ENCODE data around the gene RIN3.

DNA sequence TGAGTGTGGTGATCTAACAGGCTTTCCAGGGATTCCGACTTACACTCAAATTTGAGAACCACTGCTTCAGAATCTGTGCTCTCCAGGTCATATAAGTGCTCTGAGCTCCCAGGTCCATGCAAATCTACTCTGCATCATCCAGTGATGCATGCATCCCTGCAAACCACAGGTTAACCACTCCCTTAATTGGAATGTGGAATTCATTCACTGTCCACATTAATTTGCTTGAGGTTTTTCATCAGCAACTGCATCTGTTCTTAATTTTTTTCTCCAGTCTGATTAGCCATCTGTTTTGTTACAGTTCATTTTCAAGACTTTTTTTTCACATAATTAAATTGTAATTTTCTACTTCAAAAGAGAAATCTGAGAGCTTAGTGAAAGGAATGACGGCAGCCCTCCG is 43.4 kb upstream of the RIN3 start:
- TF ChIP-seq, protein P1, sequence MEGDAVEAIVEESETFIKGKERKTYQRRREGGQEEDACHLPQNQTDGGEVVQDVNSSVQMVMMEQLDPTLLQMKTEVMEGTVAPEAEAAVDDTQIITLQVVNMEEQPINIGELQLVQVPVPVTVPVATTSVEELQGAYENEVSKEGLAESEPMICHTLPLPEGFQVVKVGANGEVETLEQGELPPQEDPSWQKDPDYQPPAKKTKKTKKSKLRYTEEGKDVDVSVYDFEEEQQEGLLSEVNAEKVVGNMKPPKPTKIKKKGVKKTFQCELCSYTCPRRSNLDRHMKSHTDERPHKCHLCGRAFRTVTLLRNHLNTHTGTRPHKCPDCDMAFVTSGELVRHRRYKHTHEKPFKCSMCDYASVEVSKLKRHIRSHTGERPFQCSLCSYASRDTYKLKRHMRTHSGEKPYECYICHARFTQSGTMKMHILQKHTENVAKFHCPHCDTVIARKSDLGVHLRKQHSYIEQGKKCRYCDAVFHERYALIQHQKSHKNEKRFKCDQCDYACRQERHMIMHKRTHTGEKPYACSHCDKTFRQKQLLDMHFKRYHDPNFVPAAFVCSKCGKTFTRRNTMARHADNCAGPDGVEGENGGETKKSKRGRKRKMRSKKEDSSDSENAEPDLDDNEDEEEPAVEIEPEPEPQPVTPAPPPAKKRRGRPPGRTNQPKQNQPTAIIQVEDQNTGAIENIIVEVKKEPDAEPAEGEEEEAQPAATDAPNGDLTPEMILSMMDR (IDR thresholded peaks at IDR 0.05), result no peak
- no peak for TF ChIP-seq POLR2A (IDR thresholded peaks at IDR 0.05)

Measured in Peyer's patch (tissue), 4 donors.